IMR-90 (cell line): ENCODE data around the gene ANKRD10. TPM values are rescaled to one million over a fixed set of nuclear protein-coding genes. Genes with fewer than 3 reads are reported as not detected.

Experiments used
- ATAC-seq: fragments of 200-7000 bp; cut with Tn5 transposase; 2 replicates; pipeline ENCODE4 v1.9.1; 2020; ENCODE audit warnings: low read depth, mild to moderate bottlenecking, moderate library complexity
- BruUV-seq: library from RNA; stranded (reverse); fragments of 400-500 nt; replicated peaks from 2 replicates; lab custom pipeline; 2021; lab: Mats Ljungman, UMichigan
- CTCF ChIA-PET: fragments of 300-600 bp; formaldehyde crosslinking; extraction: SDS; loops from one replicate; lab custom pipeline; 2021; ENCODE audit warnings: antibody characterized with exemption; lab: Yijun Ruan, JAX
- POLR2A ChIA-PET: fragments of 300-600 bp; sonication (Branson Sonifier 250); formaldehyde crosslinking; loops from one replicate; lab custom pipeline; 2022; ENCODE audit warnings: antibody characterized with exemption; ENCODE audit not compliant: unreplicated experiment; lab: Charles Lee
- DNase-seq: peaks from one replicate; pipeline ENCODE4 v3.0.0; 2013
- H2AFZ ChIP-seq: replicated peaks from 2 replicates; pipeline ENCODE3; 2013; ENCODE audit warnings: low read length, mild to moderate bottlenecking; ENCODE audit not compliant: poor library complexity
- H2AK5ac ChIP-seq: 2 replicates; pipeline ENCODE4 v1.6.1; 2013; ENCODE audit warnings: low read depth, low read length, inconsistent platforms
- H2AK9ac ChIP-seq: replicated peaks from 2 replicates; pipeline ENCODE3; 2013; ENCODE audit warnings: mild to moderate bottlenecking, low read depth, low read length, moderate library complexity; ENCODE audit not compliant: poor library complexity
- H2BK120ac ChIP-seq: 2 replicates; pipeline ENCODE4 v1.6.1; 2013; ENCODE audit warnings: low read depth, low read length, inconsistent platforms
- H2BK15ac ChIP-seq: 3 replicates; pipeline ENCODE4 v1.6.1; 2013; ENCODE audit warnings: low read depth, low read length, inconsistent platforms
- H2BK20ac ChIP-seq: 2 replicates; pipeline ENCODE4 v1.6.1; 2013; ENCODE audit warnings: low read depth, mild to moderate bottlenecking, inconsistent platforms, low read length, moderate library complexity
- H2BK5ac ChIP-seq: 2 replicates; pipeline ENCODE4 v1.6.1; 2013; ENCODE audit warnings: mild to moderate bottlenecking, low read depth, low read length, inconsistent platforms; ENCODE audit not compliant: poor library complexity, severe bottlenecking
- H3K14ac ChIP-seq: replicated peaks from 2 replicates; pipeline ENCODE4 v1.6.1; 2013; ENCODE audit warnings: low read depth, low read length, inconsistent platforms
- H3K18ac ChIP-seq: 2 replicates; pipeline ENCODE4 v1.6.1; 2013; ENCODE audit warnings: low read depth, low read length, control low read depth
- H3K23ac ChIP-seq: 2 replicates; pipeline ENCODE4 v1.6.1; 2013; ENCODE audit warnings: low read depth, low read length, inconsistent platforms
- H3K27ac ChIP-seq: 2 replicates; pipeline ENCODE4 v1.5.1; 2013; ENCODE audit warnings: mild to moderate bottlenecking, control low read depth, low read length; ENCODE audit not compliant: insufficient read depth
- H3K27me3 ChIP-seq: 2 replicates; pipeline ENCODE4 v1.6.1; 2013; ENCODE audit warnings: low read length; ENCODE audit not compliant: control insufficient read depth, insufficient read depth
- H3K36me3 ChIP-seq: 2 replicates; pipeline ENCODE4 v1.6.1; 2013; ENCODE audit warnings: low read length, mixed read lengths; ENCODE audit not compliant: control insufficient read depth, insufficient read depth
- H3K4ac ChIP-seq: 2 replicates; pipeline ENCODE4 v1.6.1; 2013; ENCODE audit warnings: low read depth, low read length, inconsistent platforms
- H3K4me1 ChIP-seq: 2 replicates; pipeline ENCODE4 v1.6.1; 2013; ENCODE audit warnings: low read length, mixed read lengths; ENCODE audit not compliant: control insufficient read depth, insufficient read depth
- H3K4me2 ChIP-seq: 2 replicates; pipeline ENCODE4 v1.6.1; 2013; ENCODE audit warnings: low read depth, mild to moderate bottlenecking, control low read depth, low read length, moderate library complexity
- H3K4me3 ChIP-seq: 2 replicates; pipeline ENCODE4 v1.5.1; 2013; ENCODE audit warnings: low read depth, mild to moderate bottlenecking, control low read depth, low read length, moderate library complexity; ENCODE audit not compliant: insufficient read depth
- H3K56ac ChIP-seq: 2 replicates; pipeline ENCODE4 v1.6.1; 2013; ENCODE audit warnings: low read length, inconsistent platforms; ENCODE audit not compliant: insufficient read depth; ENCODE audit errors: extremely low read depth
- H3K79me1 ChIP-seq, 2 experiments: 2 replicates each; pipeline ENCODE4 v1.6.1; 2013; ENCODE audit warnings: low read length in 2 of 2, inconsistent platforms in 1 of 2, low read depth in 1 of 2
- H3K9ac ChIP-seq: 2 replicates; pipeline ENCODE4 v1.6.1; 2013; ENCODE audit warnings: low read depth, low read length, control low read depth
- H3K9me1 ChIP-seq: 2 replicates; pipeline ENCODE4 v1.6.1; 2013; ENCODE audit warnings: low read length, inconsistent platforms; ENCODE audit not compliant: insufficient read depth
- H3K9me3 ChIP-seq: 2 replicates; pipeline ENCODE4 v1.6.1; 2013; ENCODE audit warnings: low read length; ENCODE audit not compliant: control insufficient read depth, insufficient read depth
- H4K20me1 ChIP-seq: 2 replicates; pipeline ENCODE4 v1.6.1; 2013; ENCODE audit warnings: low read length, inconsistent platforms; ENCODE audit not compliant: insufficient read depth
- H4K5ac ChIP-seq: 2 replicates; pipeline ENCODE4 v1.6.1; 2013; ENCODE audit warnings: mild to moderate bottlenecking, low read depth, low read length, control low read depth
- H4K8ac ChIP-seq, 2 experiments: 2 replicates each; pipeline ENCODE4 v1.6.1; 2013; ENCODE audit warnings: low read depth in 2 of 2, low read length in 2 of 2, control low read depth in 1 of 2, inconsistent platforms in 1 of 2
- H4K91ac ChIP-seq: 2 replicates; pipeline ENCODE4 v1.6.1; 2013; ENCODE audit warnings: low read depth, low read length, inconsistent platforms; ENCODE audit not compliant: insufficient read depth
- CEBPB ChIP-seq: IDR thresholded peaks from 2 replicates; pipeline ENCODE4 v1.6.1; 2012; ENCODE audit warnings: low read depth, low read length, improper control_type of control experiment
- FOS ChIP-seq: fragments of 150-350 bp; IDR thresholded peaks from 2 replicates; pipeline ENCODE4 v1.6.1; 2016; ENCODE audit warnings: low read depth, low read length
- NFE2L2 ChIP-seq: fragments of 150-350 bp; IDR thresholded peaks from 2 replicates; pipeline ENCODE4 v1.6.1; 2016; ENCODE audit warnings: low read depth, mild to moderate bottlenecking, low read length
- WGBS, 2 experiments: methylation state at CpG; one replicate each; pipeline versions ENCODE4 v1.1.5 to v1.1.7; 2013; ENCODE audit warnings: missing lambda C conversion rate in 2 of 2; ENCODE audit not compliant: insufficient read length in 1 of 2; ENCODE audit errors: extremely low coverage in 2 of 2; 5-methylcytosine and 5-hydroxymethylcytosine counted together
- dilution Hi-C: fragments of 300-500 bp; cut with HindIII; formaldehyde crosslinking; loops from one replicate; pipeline ENCODE4 v1.14.3; 2018; ENCODE audit warnings: low sequenced_read_pairs; ENCODE audit not compliant: unreplicated experiment
- in situ Hi-C: fragments of 300-500 bp; cut with MboI; formaldehyde crosslinking; loops from 3 replicates; pipeline ENCODE4 v1.14.3; 2019; ENCODE audit warnings: low sequenced_read_pairs, inconsistent platforms, mixed read lengths
- intact Hi-C: fragments of 100-400 bp; cut with micrococcal nuclease; formaldehyde crosslinking; loops from 2 replicates; pipeline ENCODE4 v1.10.0; 2022
- polyA plus RNA-seq, 3 experiments: library from polyadenylated mRNA; depleted of rRNA; stranded (reverse); fragments of >200 nt; gene quantifications; 2 replicates each; pipeline ENCODE4 v1.2.3, GENCODE V29; 2012; ENCODE audit warnings: low replicate concordance in 1 of 3
- total RNA-seq: library from RNA; depleted of rRNA; stranded (reverse); fragments of >200 nt; gene quantifications from 2 replicates; pipeline ENCODE4 v1.2.3, GENCODE V29; 2012

ANKRD10 gene
- total and polyA plus RNA-seq, 2 of the 4 experiments (the other 2 are of a cell fraction) = 18.3 to 31.1 TPM

- Histone ChIP-seq H2AK9ac (no peak overlapping the region), H3K27me3 (no peaks in the 10 kb centered on the region), H3K9me3 (no peaks in the 10 kb centered on the region), H3K4ac (no peak overlapping the region), H4K5ac (no peak overlapping the region), H2BK5ac (no peak overlapping the region), H2AFZ (no peak overlapping the region), H3K18ac (no peak overlapping the region), H3K9me1 (peaks cover 8% of the 10 kb centered on the region), H3K56ac (no peak overlapping the region), H4K91ac (no peak overlapping the region), H3K27ac (no peak overlapping the region), H3K4me1 (no peaks in the 10 kb centered on the region), H2BK20ac (no peak overlapping the region), H3K36me3 (no peaks in the 10 kb centered on the region), H4K20me1 (no peaks in the 10 kb centered on the region), H3K4me3 (no peak overlapping the region), H3K9ac (no peak overlapping the region), H3K79me1 (no peaks in the 10 kb centered on the region), H4K8ac (no peak overlapping the region), H2AK5ac (0 out of 2 replicates have a peak overlapping the region, but pooled peaks have one; percentile 20), H3K4me2 (no peak overlapping the region), H2BK15ac (no peak overlapping the region), H3K23ac (no peak overlapping the region), H2BK120ac (no peak overlapping the region; the same call in 1 of the 2 replicates), H3K14ac (no peak overlapping the region)
- ATAC-seq = no peak
- ChIA-PET POLR2A (no interaction called here), CTCF (no interaction called here)
- in situ Hi-C loops = loop anchor here (10.0 kb wide), 1 partner anchor 109 kb away; no protein-coding TSS in a partner anchor
- dilution Hi-C loops = no loop called here
- no TSS peak for BruUV-seq
- WGBS, 2 experiments = 86% methylated on average over 1 of the region's 12 CpGs; no CpG with 5 or more reads in 1 of the 2 experiments
- TF ChIP-seq CEBPB (no peak), FOS (no peak), NFE2L2 (no peak)
- DNase-seq = no peak
- intact Hi-C loops = loop anchor here (10.0 kb wide), 1 partner anchor 1489 kb away; no protein-coding TSS in a partner anchor
Measured at GRCh38 chr13:110945928-110946570, 31.2 kb upstream of the ANKRD10 start.
